Stimulated activated memory B cell treated with anti-CD40 and anti-IgM and Interleukin-4, amounts not matched to agents 10 μg/mL and 1 μg/mL and 100 μg/mL, for 72 hours (primary cell): ENCODE data around the gene PRSS38.

ENCODE experiments used
- ATAC-seq: fragments of 150-1000 bp; cut with Tn5 transposase; 2 replicates; pipeline ENCODE4 v1.10.0; 2021
- H3K27ac Mint-ChIP-seq: one replicate; pipeline ENCODE4 v1.8.0; 2022; ENCODE audit warnings: mild to moderate bottlenecking, mixed read lengths
- H3K27me3 Mint-ChIP-seq: one replicate; pipeline ENCODE4 v1.8.0; 2022; ENCODE audit warnings: mixed read lengths
- H3K36me3 Mint-ChIP-seq: one replicate; pipeline ENCODE4 v1.8.0; 2022; ENCODE audit warnings: mixed read lengths
- H3K4me1 Mint-ChIP-seq: one replicate; pipeline ENCODE4 v1.8.0; 2022; ENCODE audit warnings: mixed read lengths
- H3K4me3 Mint-ChIP-seq: one replicate; pipeline ENCODE4 v1.8.0; 2022; ENCODE audit warnings: mild to moderate bottlenecking, moderate library complexity, mixed read lengths
- H3K9me3 Mint-ChIP-seq: one replicate; pipeline ENCODE4 v1.8.0; 2022; ENCODE audit warnings: mixed read lengths

The PRSS38 gene

GRCh38 chr1:227786673-227787512 lies 28.6 kb upstream of the PRSS38 start:
- Mint-ChIP-seq H3K27me3 (no peaks in the 10 kb centered on the region), H3K4me1 (peaks cover 30% of the 10 kb centered on the region), H3K36me3 (peaks cover 14% of the 10 kb centered on the region), H3K4me3 (peak overlapping the region; percentile 79), H3K9me3 (peaks cover 2% of the 10 kb centered on the region), H3K27ac (peak overlapping the region; percentile 40)
- no peak for ATAC-seq

- peak overlapping the region; percentile 79 for H3K4me3 Mint-ChIP-seq
- H3K27me3 Mint-ChIP-seq: no peaks in the 10 kb centered on the region
- peak overlapping the region; percentile 40 for H3K27ac Mint-ChIP-seq
- H3K9me3 Mint-ChIP-seq: peaks cover 2% of the 10 kb centered on the region
- peaks cover 6% of the 10 kb centered on the region for H3K36me3 Mint-ChIP-seq
- peak; percentile 96 for ATAC-seq
- H3K4me1 Mint-ChIP-seq: peaks cover 30% of the 10 kb centered on the region
Observed at GRCh38 chr1:227787513-227788270, 27.8 kb upstream of the PRSS38 start.

GRCh38 chr1:227788271-227789083 lies 27.0 kb upstream of the PRSS38 start:
- Mint-ChIP-seq H3K9me3 (peaks cover 2% of the 10 kb centered on the region), H3K36me3 (no peaks in the 10 kb centered on the region), H3K27me3 (no peaks in the 10 kb centered on the region), H3K27ac (no peak overlapping the region), H3K4me3 (peak overlapping the region; percentile 79), H3K4me1 (peaks cover 30% of the 10 kb centered on the region)
- peak; percentile 79 for ATAC-seq

GRCh38 chr1:227789084-227790033 lies 26.1 kb upstream of the PRSS38 start:
- H3K9me3 Mint-ChIP-seq: no peaks in the 10 kb centered on the region
- no peak overlapping the region for H3K27ac Mint-ChIP-seq
- no peak for ATAC-seq
- peaks cover 30% of the 10 kb centered on the region for H3K4me1 Mint-ChIP-seq
- H3K4me3 Mint-ChIP-seq: peak overlapping the region; percentile 79
- peaks cover 5% of the 10 kb centered on the region for H3K27me3 Mint-ChIP-seq
- no peaks in the 10 kb centered on the region for H3K36me3 Mint-ChIP-seq

- no peaks in the 10 kb centered on the region for H3K9me3 Mint-ChIP-seq
- no peak overlapping the region for H3K4me3 Mint-ChIP-seq
- H3K4me1 Mint-ChIP-seq: peaks cover 30% of the 10 kb centered on the region
- H3K27ac Mint-ChIP-seq: no peak overlapping the region
- peaks cover 11% of the 10 kb centered on the region for H3K27me3 Mint-ChIP-seq
- ATAC-seq: no peak
- H3K36me3 Mint-ChIP-seq: no peaks in the 10 kb centered on the region
Observed at GRCh38 chr1:227790034-227790400, 25.5 kb upstream of the PRSS38 start.

DNA sequence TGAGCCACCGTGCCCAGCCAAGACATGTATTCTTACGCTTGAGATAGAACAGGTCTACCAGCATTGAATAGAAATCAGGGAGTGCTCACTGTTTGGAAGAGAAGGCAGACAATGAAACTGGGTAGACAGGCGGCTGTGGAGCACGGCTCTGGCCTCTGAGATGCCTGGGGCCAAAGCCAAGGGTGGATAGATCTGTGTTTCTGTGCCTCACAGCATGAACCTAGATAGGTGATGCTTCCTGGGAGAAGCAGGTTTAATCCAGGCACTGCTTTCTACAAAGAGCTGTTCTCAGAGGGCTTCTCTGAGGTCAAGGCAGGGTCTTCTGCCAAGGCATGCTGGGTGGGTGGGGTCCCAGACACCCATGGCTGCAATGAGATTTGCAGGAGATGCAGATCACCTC lies 24.6 kb upstream of the PRSS38 start:
- Mint-ChIP-seq H3K4me1 (peaks cover 23% of the 10 kb centered on the region), H3K27ac (no peak overlapping the region), H3K4me3 (no peak overlapping the region), H3K36me3 (no peaks in the 10 kb centered on the region), H3K9me3 (no peaks in the 10 kb centered on the region), H3K27me3 (peaks cover 11% of the 10 kb centered on the region)
- ATAC-seq: no peak

DNA sequence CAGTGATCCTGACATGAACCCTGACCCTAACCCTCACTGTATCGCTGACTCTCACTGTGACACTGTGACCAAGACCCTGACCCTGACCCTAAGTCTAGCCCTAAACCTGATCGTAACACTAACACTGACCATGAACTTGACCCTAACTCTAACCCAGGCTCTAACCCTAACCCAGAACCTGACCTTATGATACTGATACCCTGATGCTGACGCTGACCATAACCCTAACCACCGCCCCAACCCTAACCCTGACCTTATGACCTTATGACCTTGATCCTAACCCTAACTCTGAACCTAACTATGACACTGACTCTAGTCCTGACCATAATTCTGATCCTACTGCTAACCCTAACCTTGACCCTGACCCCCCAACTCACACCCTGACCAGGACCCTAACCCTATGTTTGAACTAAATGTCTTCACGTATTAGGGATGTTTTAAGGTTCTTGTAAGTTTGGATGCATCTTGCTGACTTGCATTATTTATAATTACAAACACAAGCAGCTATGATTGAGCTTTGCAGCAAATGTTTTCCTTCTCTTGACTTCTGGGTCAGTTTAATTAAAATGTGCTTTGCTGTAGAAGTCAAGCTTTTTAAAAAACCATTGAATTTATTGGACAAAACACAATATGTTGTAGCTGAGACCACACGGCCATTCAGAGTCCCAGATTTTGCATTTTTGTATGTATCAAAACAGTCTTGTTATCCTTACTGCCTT lies 23.9 kb upstream of the PRSS38 start:
- Mint-ChIP-seq H3K27me3 (peaks cover 17% of the 10 kb centered on the region), H3K4me1 (peaks cover 16% of the 10 kb centered on the region), H3K4me3 (no peak overlapping the region), H3K36me3 (no peaks in the 10 kb centered on the region), H3K9me3 (no peaks in the 10 kb centered on the region), H3K27ac (no peak overlapping the region)
- ATAC-seq: no peak

DNA sequence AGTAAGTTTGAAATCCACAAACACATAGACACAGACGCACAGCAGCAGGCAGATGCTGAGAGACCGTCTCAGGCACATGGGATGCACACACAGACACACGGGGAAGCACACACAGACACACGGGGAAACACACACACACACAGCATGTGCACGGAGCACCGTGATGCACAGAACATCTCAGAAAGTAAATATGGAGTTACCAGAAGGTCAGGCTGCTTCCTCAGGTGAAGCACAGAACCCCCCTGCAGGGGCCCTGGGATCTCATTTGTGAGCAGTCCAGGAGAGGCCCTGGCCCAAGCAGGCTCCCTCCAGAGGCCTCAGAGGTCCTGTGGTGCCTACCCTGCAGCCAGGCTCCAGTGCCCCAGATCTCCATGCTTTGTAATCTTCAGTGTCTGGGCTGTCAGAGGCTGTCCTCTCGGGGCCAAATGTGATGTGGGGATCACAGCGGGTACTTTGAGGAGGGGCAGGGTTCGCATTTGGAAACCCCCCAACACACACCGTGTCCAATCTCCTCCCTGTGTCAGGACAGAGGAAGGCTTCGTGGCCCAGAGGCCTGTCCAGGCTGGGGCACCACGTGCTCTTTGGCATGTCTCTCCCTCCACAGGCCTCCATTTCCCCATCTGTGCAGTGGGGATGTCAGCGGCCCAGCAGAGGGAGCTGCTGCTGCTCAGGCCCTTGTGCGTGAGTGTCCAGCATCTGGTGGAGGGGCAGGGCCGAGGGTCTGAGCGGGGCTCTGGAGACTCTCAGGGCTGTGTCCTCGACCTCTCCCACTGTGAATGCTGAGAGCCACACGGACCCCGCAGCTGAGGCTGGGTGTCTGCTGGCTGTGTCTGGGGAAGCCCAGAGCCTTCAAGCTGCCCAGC lies 23.0 kb upstream of the PRSS38 start:
- no peak overlapping the region for H3K4me3 Mint-ChIP-seq
- peaks cover 25% of the 10 kb centered on the region for H3K27me3 Mint-ChIP-seq
- peaks cover 8% of the 10 kb centered on the region for H3K4me1 Mint-ChIP-seq
- H3K9me3 Mint-ChIP-seq: no peaks in the 10 kb centered on the region
- no peak for ATAC-seq
- no peak overlapping the region for H3K27ac Mint-ChIP-seq
- H3K36me3 Mint-ChIP-seq: no peaks in the 10 kb centered on the region

- peaks cover 26% of the 10 kb centered on the region for H3K27me3 Mint-ChIP-seq
- no peak overlapping the region for H3K4me3 Mint-ChIP-seq
- H3K4me1 Mint-ChIP-seq: peaks cover 5% of the 10 kb centered on the region
- no peak overlapping the region for H3K27ac Mint-ChIP-seq
- no peaks in the 10 kb centered on the region for H3K9me3 Mint-ChIP-seq
- H3K36me3 Mint-ChIP-seq: no peaks in the 10 kb centered on the region
- no peak for ATAC-seq
Observed at GRCh38 chr1:227793079-227793947, 22.2 kb upstream of the PRSS38 start.

DNA sequence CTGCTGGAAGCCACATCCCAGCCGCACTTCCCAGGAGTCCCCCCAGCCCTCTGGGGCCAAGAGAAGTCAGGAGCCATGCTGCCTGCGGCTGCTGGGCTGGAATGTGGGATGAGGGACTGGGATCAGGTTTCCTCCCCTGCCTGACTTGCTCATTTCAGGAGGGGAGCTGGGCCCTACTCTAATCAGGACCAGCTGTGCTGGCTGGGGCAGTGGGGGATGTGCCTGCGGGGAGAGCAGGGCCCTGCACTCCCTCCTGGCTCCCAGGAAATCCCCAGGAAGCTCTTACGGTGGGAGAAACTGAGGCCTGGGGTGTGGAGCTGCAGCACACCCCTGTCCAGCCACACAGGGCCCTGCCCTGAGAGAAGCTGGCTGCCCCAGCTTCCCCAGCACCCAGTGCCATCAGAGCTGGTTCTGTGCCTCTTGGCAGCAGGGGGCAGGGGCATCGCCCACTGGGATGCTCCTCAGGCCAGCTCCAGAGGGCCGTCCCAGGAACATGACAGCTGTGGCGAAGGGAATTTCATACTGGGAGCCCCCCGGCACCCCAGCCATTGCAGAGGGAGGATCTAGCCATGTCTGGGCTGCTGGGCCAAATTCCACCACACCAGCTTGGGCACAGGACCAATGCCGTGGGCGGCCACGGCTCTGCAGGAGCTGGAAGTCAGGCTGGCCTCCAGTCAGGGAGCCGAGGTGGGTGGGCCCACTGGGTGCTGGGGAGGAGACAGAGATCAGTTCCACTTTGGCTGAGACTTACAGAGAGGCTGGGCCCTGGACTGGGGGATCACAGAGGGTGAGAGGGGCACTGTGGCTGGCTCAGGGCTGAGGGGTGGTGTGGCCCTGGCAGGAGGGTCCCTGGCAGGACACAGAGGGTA lies 21.3 kb upstream of the PRSS38 start:
- Mint-ChIP-seq H3K36me3 (no peaks in the 10 kb centered on the region), H3K4me3 (no peak overlapping the region), H3K9me3 (no peaks in the 10 kb centered on the region), H3K27me3 (peaks cover 26% of the 10 kb centered on the region), H3K27ac (no peak overlapping the region), H3K4me1 (peaks cover 4% of the 10 kb centered on the region)
- ATAC-seq: no peak

DNA sequence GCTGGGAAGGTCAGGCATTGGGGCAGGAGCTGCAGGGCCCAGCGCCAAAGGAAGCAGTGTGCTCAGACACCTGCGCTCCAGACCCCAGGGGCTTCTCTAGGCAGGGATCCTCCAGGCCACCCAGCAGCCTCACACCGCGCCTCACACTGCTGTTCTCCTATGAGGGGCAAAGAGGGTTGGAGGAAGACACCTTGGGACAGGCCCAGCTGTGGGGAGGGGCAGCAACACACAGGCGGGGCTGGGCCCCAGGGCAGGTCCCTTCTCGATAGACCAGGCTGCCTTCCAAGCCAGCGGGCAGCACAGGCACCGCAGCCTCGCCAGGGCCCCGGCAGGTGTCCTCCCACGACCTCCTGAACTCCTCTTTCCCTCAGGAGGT lies 20.7 kb upstream of the PRSS38 start:
- H3K27ac Mint-ChIP-seq: no peak overlapping the region

DNA sequence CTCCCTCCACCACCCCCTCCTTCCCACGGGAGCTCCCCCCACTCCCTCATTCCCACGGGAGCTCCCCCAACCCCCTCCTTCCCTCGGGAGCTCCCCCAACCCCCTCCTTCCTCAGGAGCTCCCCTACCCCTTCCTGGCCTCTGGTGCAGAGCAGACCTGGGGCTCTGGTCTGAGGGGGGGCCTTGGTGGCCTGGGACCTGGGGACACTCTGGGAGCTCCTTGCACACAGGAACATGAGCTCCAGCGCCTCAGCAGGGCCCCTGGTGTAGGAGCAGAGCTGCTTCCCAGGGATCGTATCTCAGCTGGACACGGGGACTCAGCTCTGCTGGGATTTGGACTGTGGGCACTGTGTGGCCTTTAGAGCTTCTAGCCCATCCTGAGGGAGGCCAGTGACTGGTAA lies 19.7 kb upstream of the PRSS38 start:
- Mint-ChIP-seq H3K4me1 (no peaks in the 10 kb centered on the region), H3K27me3 (peaks cover 26% of the 10 kb centered on the region), H3K9me3 (peaks cover 3% of the 10 kb centered on the region), H3K27ac (no peak overlapping the region), H3K36me3 (no peaks in the 10 kb centered on the region), H3K4me3 (no peak overlapping the region)
- no peak for ATAC-seq

More for the DNA sequence above, 20.7 kb upstream of the PRSS38 start:
- H3K36me3 Mint-ChIP-seq: no peaks in the 10 kb centered on the region
- peaks cover 26% of the 10 kb centered on the region for H3K27me3 Mint-ChIP-seq
- no peaks in the 10 kb centered on the region for H3K4me1 Mint-ChIP-seq
- no peak overlapping the region for H3K4me3 Mint-ChIP-seq
- H3K9me3 Mint-ChIP-seq: peaks cover under 1% of the 10 kb centered on the region
- ATAC-seq: no peak
